Amniotic epithelial cell (primary cell): ENCODE data around the gene SLC49A3.
"Not testable (repeated sequence)": the region's sequence is repeated elsewhere in the genome, so short reads cannot be mapped to it uniquely, and the experiment has no call there.

Experiments
- DNase-seq: peaks from one replicate; pipeline ENCODE4 v3.0.0-alpha.2; 2010; ENCODE audit warnings: low read depth

Gene SLC49A3

GRCh38 chr4:703336-704197 is 14.6 kb upstream of the SLC49A3 start:
- no peak for DNase-seq

- DNase-seq = no peak
These were observed 13.7 kb upstream of the SLC49A3 start for GRCh38 chr4:702618-703048.

GRCh38 chr4:700587-701264 is 11.8 kb upstream of the SLC49A3 start:
- no peak for DNase-seq

GRCh38 chr4:699816-700580 is 11.0 kb upstream of the SLC49A3 start:
- no peak for DNase-seq

- DNase-seq = not testable (repeated sequence)
These were observed 5.5 kb upstream of the SLC49A3 start for GRCh38 chr4:694341-694940.

- no peak for DNase-seq
These were observed 4.0 kb upstream of the SLC49A3 start for GRCh38 chr4:692771-693554.

GRCh38 chr4:689723-690122 is 772 bp upstream of the SLC49A3 start:
- no peak for DNase-seq

GRCh38 chr4:687971-688853 is 739 bp downstream of the SLC49A3 start:
- no peak for DNase-seq

- peak; percentile 93 for DNase-seq
These were observed 1.6 kb downstream of the SLC49A3 start for GRCh38 chr4:687048-687970.

GRCh38 chr4:686413-687040 is 2.4 kb downstream of the SLC49A3 start:
- no peak for DNase-seq

GRCh38 chr4:685679-686412 is 3.1 kb downstream of the SLC49A3 start:
- DNase-seq = no peak

- DNase-seq = no peak
These were observed 4.2 kb downstream of the SLC49A3 start for GRCh38 chr4:684623-685327.

GRCh38 chr4:683982-684622 is 4.8 kb downstream of the SLC49A3 start:
- DNase-seq = peak; percentile 65

- DNase-seq = no peak
These were observed 5.6 kb downstream of the SLC49A3 start for GRCh38 chr4:683247-683897.

GRCh38 chr4:682490-683172 is 6.3 kb downstream of the SLC49A3 start:
- DNase-seq = no peak
